DND-41 (cell line): Measurements from ENCODE around the gene COA6.

Experiments used
- CTCF ChIP-seq: IDR thresholded peaks from 2 replicates; pipeline ENCODE4 v1.5.1; 2012; ENCODE audit warnings: borderline replicate concordance, low read length, moderate library complexity, mild to moderate bottlenecking; ENCODE audit not compliant: poor library complexity, severe bottlenecking; ENCODE audit errors: extremely low read depth
- EZH2 ChIP-seq: IDR thresholded peaks from 3 replicates; pipeline ENCODE4 v1.6.1; 2012; ENCODE audit warnings: borderline replicate concordance, low read depth, mild to moderate bottlenecking, moderate library complexity, low read length, inconsistent platforms; ENCODE audit not compliant: severe bottlenecking

GRCh38 chr1:234395297-234395696 lies 22.0 kb downstream of the COA6 start:
- TF ChIP-seq CTCF: no peak
- no peak for TF ChIP-seq EZH2
